Measurements from ENCODE around the gene SLC25A1. TPM values are rescaled to one million over a fixed set of nuclear protein-coding genes. Genes with fewer than 3 reads are reported as not detected.

SLC25A1 gene
- total and polyA plus RNA-seq, 10 of the 15 experiments (the other 5 are each of a cell fraction or from before 2014, with no cell fraction given), result 2.3 to 79.0 (median 30.3) TPM

- Histone ChIP-seq H3K4me1 (ENCODE audit: control insufficient read depth, insufficient read depth, low read length) (peaks cover 15% of the 10 kb centered on the region), H2AFZ (ENCODE audit: control insufficient read depth, low read depth, low read length) (peak overlapping the region; percentile 85), H3K9me3 (replicated peaks; ENCODE audit: control insufficient read depth, insufficient read depth, low read length) (no peaks in the 10 kb centered on the region), H3K4me3 (peak overlapping the region; percentile 76; the same call in 1 of the 2 replicates), H3K9ac (ENCODE audit: control insufficient read depth, insufficient read depth, low read length) (no peak overlapping the region; the same call in none of the 2 replicates), H3K36me3 (ENCODE audit: control insufficient read depth in 2 of 2, insufficient read depth in 2 of 2, low read length in 1 of 2) (no peaks in the 10 kb centered on the region), H3K79me2 (ENCODE audit: control insufficient read depth, insufficient read depth, low read length) (peaks cover 16% of the 10 kb centered on the region), H3K27ac (ENCODE audit: control insufficient read depth, insufficient read depth) (no peak overlapping the region), H3K27me3 (replicated peaks in 1 of 2; ENCODE audit: control insufficient read depth in 2 of 2, insufficient read depth in 2 of 2, low read length in 1 of 2) (peaks cover 0 to 1% of the 10 kb centered on the region in 2 experiments; a peak in 1 of 4 replicates), H4K20me1 (ENCODE audit: control insufficient read depth, insufficient read depth) (no peaks in the 10 kb centered on the region), H3K4me2 (ENCODE audit: control insufficient read depth, insufficient read depth) (peak overlapping the region; percentile 98)
- no TSS peak for BruUV-seq (replicated peaks)
- RAD21 ChIA-PET (ENCODE audit: unreplicated experiment), result interaction anchor here (1.0 to 2.3 kb wide), 13 partner anchors 35 to 450 kb away, joined by 3 to 21 read pairs (median 4); partner anchors contain the start of genes CDC45, ESS2, HIRA and MRPL40
- WGBS (ENCODE audit: insufficient coverage, insufficient replicate concordance, low lambda C conversion rate, missing lambda C conversion rate), result 28% methylated on average over 15 of the region's 15 CpGs
- ATAC-seq (peak; percentile 84), DNase-seq (ENCODE audit: low read depth, low spot score) (peak; percentile 28), FAIRE-seq (peak; percentile 98)
- SMC1A ChIA-PET (ENCODE audit: uncharacterized antibody, unreplicated experiment), result interaction anchor here (0.7 to 3.0 kb wide), 6 partner anchors 35 to 450 kb away, joined by 3 to 19 read pairs (median 3); partner anchors contain the start of genes CDC45, ESS2 and UFD1
- no peak for TF ChIP-seq IRF3 (IDR thresholded peaks at IDR 0.05)
- 0 out of 2 replicates have a peak, but pooled peaks have one; percentile 18 for TF ChIP-seq YY1 (IDR thresholded peaks at IDR 0.05; ENCODE audit: low read depth, low read length)
- TF ChIP-seq CTCF (IDR thresholded peaks at IDR 0.05 in 2 of 3, conservative IDR thresholded peaks at IDR 0.05 in 1 of 3; ENCODE audit: control insufficient read depth in 2 of 3, extremely low read depth in 1 of 3, insufficient read depth in 1 of 3, low read depth in 3 of 3, low read length in 3 of 3), result peak; percentile 69 to 77 (median 75)
- no peak for TF ChIP-seq TAF1 (IDR thresholded peaks at IDR 0.05; ENCODE audit: borderline replicate concordance, low read depth, low read length)
- TF ChIP-seq EP300 (IDR thresholded peaks at IDR 0.05; ENCODE audit: borderline replicate concordance in 1 of 2, control insufficient read depth in 1 of 2, low read depth in 2 of 2, low read length in 2 of 2), result no peak
- peak; percentile 75 for TF ChIP-seq RAD21 (IDR thresholded peaks at IDR 0.05; ENCODE audit: insufficient read depth, low read depth, low read length)
- TF ChIP-seq HSF1 (IDR thresholded peaks at IDR 0.05; ENCODE audit: low read depth, low read length), result no peak
- peak; percentile 60; the same call in 1 of the 2 replicates for TF ChIP-seq SMC3 (IDR thresholded peaks at IDR 0.05; ENCODE audit: borderline replicate concordance, low read length)
- no peak for TF ChIP-seq POLR2AphosphoS5 (IDR thresholded peaks at IDR 0.05; ENCODE audit: low read length)
- no peak for TF ChIP-seq KDM1A (IDR thresholded peaks at IDR 0.05; ENCODE audit: borderline replicate concordance)
- no peak for TF ChIP-seq PAX5 (IDR thresholded peaks at IDR 0.05; ENCODE audit: borderline replicate concordance, low read depth, low read length)
- no peak for TF ChIP-seq FOXM1 (IDR thresholded peaks at IDR 0.05; ENCODE audit: low read depth, low read length)
- in situ Hi-C loops (cut with MboI) (loop anchor here (5.0 kb wide), 1 partner anchor 113 kb away; the partner anchor contains the start of gene CLTCL1), intact Hi-C loops (cut with micrococcal nuclease; ENCODE audit: unreplicated experiment) (loop anchor here (2.0 to 5.0 kb wide), 4 partner anchors 35 to 451 kb away; partner anchors contain the start of genes C22orf39, ESS2, HIRA and MRPL40)
- CTCF ChIA-PET, result interaction anchor here (0.6 to 3.6 kb wide), 31 partner anchors 10 to 451 kb away, joined by 3 to 36 read pairs (median 4); partner anchors contain the start of genes C22orf39, CDC45 and ESS2
- POLR2A ChIA-PET, result interaction anchor here (0.6 to 1.1 kb wide), 3 partner anchors 10 to 113 kb away, joined by 3 read pairs; no protein-coding TSS in a partner anchor
Observed at GRCh38 chr22:19179497-19180048, 1.0 kb upstream of the SLC25A1 start.

Measured in GM12878 (cell line).